IMR-90 (cell line): ENCODE results near the gene ARHGEF18.

ENCODE experiments used
- CEBPB ChIP-seq: IDR thresholded peaks from 2 replicates; pipeline ENCODE4 v1.6.1; 2012; ENCODE audit warnings: low read depth, low read length, improper control_type of control experiment
- FOS ChIP-seq: fragments of 150-350 bp; IDR thresholded peaks from 2 replicates; pipeline ENCODE4 v1.6.1; 2016; ENCODE audit warnings: low read depth, low read length
- RAD21 ChIP-seq: IDR thresholded peaks from 2 replicates; pipeline ENCODE4 v1.6.1; 2012; ENCODE audit warnings: low read length, improper control_type of control experiment
- TF ChIP-seq, protein P1 (sequence below): conservative IDR thresholded peaks from 2 replicates; pipeline ENCODE4 v1.5.1; 2012; ENCODE audit warnings: mild to moderate bottlenecking, low read depth, low read length, improper control_type of control experiment

DNA sequence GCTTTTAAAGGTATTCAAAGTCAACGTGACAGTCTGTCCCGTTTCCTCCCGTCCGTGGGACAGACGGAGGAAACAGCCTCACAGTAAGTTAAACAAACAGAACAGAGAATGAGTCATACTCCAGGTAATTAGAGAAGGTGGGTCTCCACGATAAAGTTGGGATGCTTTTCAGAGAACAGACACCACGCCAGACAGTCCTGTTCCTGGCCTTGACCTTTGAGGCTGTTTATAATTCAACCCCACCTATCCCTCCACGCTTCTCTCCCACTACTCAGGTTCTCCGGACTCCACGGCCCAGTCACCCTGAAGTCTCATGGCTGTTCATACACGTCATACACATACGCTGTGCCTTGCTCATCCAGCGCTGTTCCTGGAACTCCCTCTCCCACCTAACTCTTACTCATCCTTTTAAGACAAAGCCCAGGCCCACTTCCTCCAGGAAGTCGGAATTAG, 42.5 kb downstream of the ARHGEF18 start:
- TF ChIP-seq, protein P1, sequence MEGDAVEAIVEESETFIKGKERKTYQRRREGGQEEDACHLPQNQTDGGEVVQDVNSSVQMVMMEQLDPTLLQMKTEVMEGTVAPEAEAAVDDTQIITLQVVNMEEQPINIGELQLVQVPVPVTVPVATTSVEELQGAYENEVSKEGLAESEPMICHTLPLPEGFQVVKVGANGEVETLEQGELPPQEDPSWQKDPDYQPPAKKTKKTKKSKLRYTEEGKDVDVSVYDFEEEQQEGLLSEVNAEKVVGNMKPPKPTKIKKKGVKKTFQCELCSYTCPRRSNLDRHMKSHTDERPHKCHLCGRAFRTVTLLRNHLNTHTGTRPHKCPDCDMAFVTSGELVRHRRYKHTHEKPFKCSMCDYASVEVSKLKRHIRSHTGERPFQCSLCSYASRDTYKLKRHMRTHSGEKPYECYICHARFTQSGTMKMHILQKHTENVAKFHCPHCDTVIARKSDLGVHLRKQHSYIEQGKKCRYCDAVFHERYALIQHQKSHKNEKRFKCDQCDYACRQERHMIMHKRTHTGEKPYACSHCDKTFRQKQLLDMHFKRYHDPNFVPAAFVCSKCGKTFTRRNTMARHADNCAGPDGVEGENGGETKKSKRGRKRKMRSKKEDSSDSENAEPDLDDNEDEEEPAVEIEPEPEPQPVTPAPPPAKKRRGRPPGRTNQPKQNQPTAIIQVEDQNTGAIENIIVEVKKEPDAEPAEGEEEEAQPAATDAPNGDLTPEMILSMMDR, result no peak
- TF ChIP-seq FOS (no peak; the same call in 1 of the 2 replicates), RAD21 (no peak), CEBPB (no peak)
